OCI-LY7 (cell line): ENCODE measurements around the gene LGALS8.

Experiments used
- CTCF ChIP-seq: fragments of 200-600 bp; sonication (generic); conservative IDR thresholded peaks from 2 replicates; pipeline ENCODE4 v1.5.1; 2014; ENCODE audit warnings: mild to moderate bottlenecking, antibody characterized with exemption, low read length, moderate library complexity, mixed read lengths
- EZH2phosphoT487 ChIP-seq: fragments of 200-600 bp; sonication (generic); IDR thresholded peaks from 2 replicates; pipeline ENCODE4 v1.6.1; 2018; ENCODE audit warnings: low read depth, borderline replicate concordance, mild to moderate bottlenecking, mixed run types, antibody characterized with exemption, low read length, moderate library complexity, mixed read lengths

- TF ChIP-seq CTCF: no peak
- no peak for TF ChIP-seq EZH2phosphoT487
These were observed 8.9 kb upstream of the LGALS8 start for GRCh38 chr1:236514703-236515442.
